HCT116 (cell line): ENCODE measurements around the gene FOXA2. TPM values are rescaled to one million over a fixed set of nuclear protein-coding genes. Genes with fewer than 3 reads are reported as not detected.

Experiments used
- ATAC-seq: fragments of 200-7000 bp; cut with Tn5 transposase; 2 replicates; pipeline ENCODE4 v1.9.1; 2020; ENCODE audit warnings: mild to moderate bottlenecking, moderate library complexity
- BruUV-seq: library from RNA; stranded (reverse); fragments of 400-500 nt; replicated peaks from 2 replicates; lab custom pipeline; 2021; lab: Mats Ljungman, UMichigan
- CTCF ChIA-PET: fragments of 300-600 bp; sonication (Branson Sonifier 250); formaldehyde crosslinking; loops from one replicate; lab custom pipeline; 2021; ENCODE audit warnings: antibody characterized with exemption; lab: Charles Lee
- POLR2A ChIA-PET: fragments of 300-600, 350-600 bp; sonication (Branson Sonifier 250); formaldehyde crosslinking; loops from one replicate; lab custom pipeline; 2021; ENCODE audit warnings: antibody characterized with exemption; lab: Charles Lee
- RAD21 ChIA-PET, 2 experiments: fragments of 300-600 bp; sonication (Branson Sonifier 250); formaldehyde crosslinking; loops; one replicate each; lab custom pipeline; 2023; ENCODE audit warnings: low total read pairs in 2 of 2; ENCODE audit not compliant: uncharacterized antibody in 2 of 2, unreplicated experiment in 2 of 2, low non-redundant PET in 1 of 2; lab: Charles Lee
- DNase-seq: peaks from one replicate; pipeline ENCODE4 v3.0.0-alpha.2; 2010; ENCODE audit warnings: low read depth, low spot score
- H2AFZ ChIP-seq: fragments of 200-600 bp; shearing (Covaris generic), sonication (generic); 2 replicates; pipeline ENCODE4 v1.6.1; 2017; ENCODE audit warnings: low read depth, mixed run types, mixed read lengths, antibody characterized with exemption, low read length; ENCODE audit not compliant: poor library complexity, severe bottlenecking
- H3K27ac ChIP-seq: 2 replicates; pipeline ENCODE4 v1.5.1; 2012; ENCODE audit warnings: low read depth, low read length
- H3K27me3 ChIP-seq: fragments of 200-600 bp; sonication (generic); 2 replicates; pipeline ENCODE4 v1.6.1; 2016; ENCODE audit warnings: mixed run types, low read length, mixed read lengths; ENCODE audit not compliant: insufficient read depth
- H3K36me3 ChIP-seq, 2 experiments: fragments of 200-500 bp in 1 of 2; fragments of 200-600 bp in 1 of 2; sonication (Bioruptor generic) in 1 of 2; sonication (generic) in 1 of 2; 2 replicates each; pipeline versions ENCODE4 v1.5.1 to v1.6.1; 2014 to 2016; ENCODE audit warnings: low read length in 2 of 2, inconsistent platforms in 1 of 2, mixed read lengths in 1 of 2, mixed run types in 1 of 2; ENCODE audit not compliant: insufficient read depth in 2 of 2, control insufficient read depth in 1 of 2
- H3K4me1 ChIP-seq, 2 experiments: fragments of 200-600 bp in 1 of 2; sonication (generic) in 1 of 2; 2 replicates each; pipeline versions ENCODE4 v1.5.1 to v1.6.1; 2012 to 2017; ENCODE audit warnings: low read length in 2 of 2, inconsistent platforms in 1 of 2, mild to moderate bottlenecking in 1 of 2, mixed read lengths in 1 of 2, mixed run types in 1 of 2, moderate library complexity in 1 of 2; ENCODE audit not compliant: insufficient read depth in 2 of 2, control insufficient read depth in 1 of 2
- H3K4me2 ChIP-seq: fragments of 200-600 bp; sonication (generic); 2 replicates; pipeline ENCODE4 v1.6.1; 2017; ENCODE audit warnings: mixed run types, low read length, mixed read lengths
- H3K4me3 ChIP-seq, 2 experiments: fragments of 200-600 bp in 1 of 2; sonication (generic) in 1 of 2; replicated peaks in 1 of 2; 2 replicates each; pipeline ENCODE4 v1.5.1; 2011 to 2016; ENCODE audit warnings: low read length in 2 of 2, control low read depth in 1 of 2, low read depth in 1 of 2, mild to moderate bottlenecking in 1 of 2, mixed read lengths in 1 of 2, mixed run types in 1 of 2
- H3K79me2 ChIP-seq: fragments of 200-600 bp; sonication (generic); 2 replicates; pipeline ENCODE4 v1.6.1; 2017; ENCODE audit warnings: mild to moderate bottlenecking, mixed run types, low read length, moderate library complexity, mixed read lengths; ENCODE audit not compliant: insufficient read depth
- H3K9ac ChIP-seq: fragments of 200-600 bp; sonication (generic); 2 replicates; pipeline ENCODE4 v1.6.1; 2016; ENCODE audit warnings: low read length, mixed read lengths
- H3K9me2 ChIP-seq: fragments of 200-600 bp; sonication (generic), shearing (Covaris generic); 2 replicates; pipeline ENCODE4 v1.6.1; 2017; ENCODE audit warnings: mixed run types, mild to moderate bottlenecking, moderate library complexity; ENCODE audit not compliant: insufficient read depth
- H3K9me3 ChIP-seq, 2 experiments: fragments of 200-500 bp in 1 of 2; fragments of 200-600 bp in 1 of 2; sonication (Bioruptor generic) in 1 of 2; sonication (generic) in 1 of 2; 2 replicates each; pipeline ENCODE4 v1.6.1; 2014 to 2017; ENCODE audit warnings: low read length in 2 of 2, mixed read lengths in 2 of 2, inconsistent platforms in 1 of 2, low read depth in 1 of 2, mild to moderate bottlenecking in 1 of 2, mixed run types in 1 of 2, moderate library complexity in 1 of 2; ENCODE audit not compliant: control insufficient read depth in 1 of 2, insufficient read depth in 1 of 2
- H4K20me1 ChIP-seq: fragments of 200-600 bp; sonication (generic), shearing (Covaris generic); 2 replicates; pipeline ENCODE4 v1.6.1; 2017; ENCODE audit warnings: mixed run types, mild to moderate bottlenecking, moderate library complexity; ENCODE audit not compliant: insufficient read depth
- CBX3 ChIP-seq: IDR thresholded peaks from 2 replicates; pipeline ENCODE4 v1.6.1; 2012; ENCODE audit warnings: low read depth
- EGR1 ChIP-seq: IDR thresholded peaks from 2 replicates; pipeline ENCODE4 v1.6.1; 2012; ENCODE audit warnings: low read depth
- EZH2 ChIP-seq: fragments of 200-600 bp; sonication (generic); IDR thresholded peaks from 2 replicates; pipeline ENCODE4 v1.6.1; 2017; ENCODE audit warnings: antibody characterized with exemption, mixed run types
- SRF ChIP-seq: IDR thresholded peaks from 2 replicates; pipeline ENCODE4 v1.6.1; 2012; ENCODE audit warnings: low read depth
- ZBTB33 ChIP-seq: IDR thresholded peaks from 2 replicates; pipeline ENCODE4 v1.6.1; 2011; ENCODE audit warnings: mild to moderate bottlenecking, low read length, moderate library complexity; ENCODE audit not compliant: insufficient replicate concordance; ENCODE audit errors: extremely low read depth
- ZNF274 ChIP-seq: fragments of 200-500 bp; sonication (Bioruptor generic); IDR thresholded peaks from 2 replicates; pipeline ENCODE4 v1.6.1; 2014; ENCODE audit warnings: mild to moderate bottlenecking, low read depth, low read length, inconsistent platforms
- intact Hi-C: fragments of 100-400 bp; cut with micrococcal nuclease; formaldehyde crosslinking; loops from 2 replicates; pipeline ENCODE4 v1.10.0; 2022
- total RNA-seq: library from RNA; stranded (reverse); gene quantifications from one replicate; pipeline ENCODE4 v1.2.1, GENCODE V29; 2021; ENCODE audit not compliant: unreplicated experiment
- TF ChIP-seq, protein P1 (sequence below): IDR thresholded peaks from 2 replicates; pipeline ENCODE4 v1.6.1; 2012
- TF ChIP-seq, protein P2 (sequence below), 3 experiments: fragments of 200-600 bp in 1 of 3; sonication (generic) in 1 of 3; IDR thresholded peaks in 2 of 3; conservative IDR thresholded peaks in 1 of 3; 2 replicates each; pipeline ENCODE4 v1.5.1; 2012 to 2017; ENCODE audit warnings: low read depth in 2 of 3, low read length in 2 of 3, antibody characterized with exemption in 1 of 3, borderline replicate concordance in 1 of 3, control low read depth in 1 of 3, mild to moderate bottlenecking in 1 of 3, mixed read lengths in 1 of 3, mixed run types in 1 of 3, moderate library complexity in 1 of 3; ENCODE audit not compliant: insufficient read depth in 1 of 3

The FOXA2 gene
- total RNA-seq, 1 experiment from 2014 or later: 0.10 TPM

- Histone ChIP-seq H3K4me2 (no peak overlapping the region), H3K9ac (no peak overlapping the region), H3K4me1 (no peaks in the 10 kb centered on the region), H3K79me2 (no peaks in the 10 kb centered on the region), H3K4me3 (no peak overlapping the region), H3K9me3 (no peaks in the 10 kb centered on the region), H3K27ac (no peak overlapping the region), H4K20me1 (no peaks in the 10 kb centered on the region), H2AFZ (no peak overlapping the region), H3K27me3 (peaks cover 18% of the 10 kb centered on the region), H3K9me2 (no peaks in the 10 kb centered on the region), H3K36me3 (no peaks in the 10 kb centered on the region)
- ChIA-PET CTCF (no interaction called here), POLR2A (no interaction called here), RAD21 (no interaction called here)
- no peak for TF ChIP-seq ZBTB33
- TF ChIP-seq CBX3: no peak
- TF ChIP-seq, protein P1, sequence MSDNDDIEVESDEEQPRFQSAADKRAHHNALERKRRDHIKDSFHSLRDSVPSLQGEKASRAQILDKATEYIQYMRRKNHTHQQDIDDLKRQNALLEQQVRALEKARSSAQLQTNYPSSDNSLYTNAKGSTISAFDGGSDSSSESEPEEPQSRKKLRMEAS: no peak
- no peak for TF ChIP-seq EZH2
- TF ChIP-seq ZNF274: no peak
- TF ChIP-seq EGR1: no peak
- TF ChIP-seq SRF: no peak
- TF ChIP-seq, protein P2, sequence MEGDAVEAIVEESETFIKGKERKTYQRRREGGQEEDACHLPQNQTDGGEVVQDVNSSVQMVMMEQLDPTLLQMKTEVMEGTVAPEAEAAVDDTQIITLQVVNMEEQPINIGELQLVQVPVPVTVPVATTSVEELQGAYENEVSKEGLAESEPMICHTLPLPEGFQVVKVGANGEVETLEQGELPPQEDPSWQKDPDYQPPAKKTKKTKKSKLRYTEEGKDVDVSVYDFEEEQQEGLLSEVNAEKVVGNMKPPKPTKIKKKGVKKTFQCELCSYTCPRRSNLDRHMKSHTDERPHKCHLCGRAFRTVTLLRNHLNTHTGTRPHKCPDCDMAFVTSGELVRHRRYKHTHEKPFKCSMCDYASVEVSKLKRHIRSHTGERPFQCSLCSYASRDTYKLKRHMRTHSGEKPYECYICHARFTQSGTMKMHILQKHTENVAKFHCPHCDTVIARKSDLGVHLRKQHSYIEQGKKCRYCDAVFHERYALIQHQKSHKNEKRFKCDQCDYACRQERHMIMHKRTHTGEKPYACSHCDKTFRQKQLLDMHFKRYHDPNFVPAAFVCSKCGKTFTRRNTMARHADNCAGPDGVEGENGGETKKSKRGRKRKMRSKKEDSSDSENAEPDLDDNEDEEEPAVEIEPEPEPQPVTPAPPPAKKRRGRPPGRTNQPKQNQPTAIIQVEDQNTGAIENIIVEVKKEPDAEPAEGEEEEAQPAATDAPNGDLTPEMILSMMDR (IDR thresholded peaks at IDR 0.05 in 2 of 3, conservative IDR thresholded peaks at IDR 0.05 in 1 of 3; ENCODE audit: borderline replicate concordance in 1 of 3, insufficient read depth in 1 of 3, low read depth in 2 of 3, low read length in 2 of 3): no peak
- intact Hi-C loops: no loop called here
- no TSS peak for BruUV-seq
- DNase-seq (no peak), ATAC-seq (no peak)
Measured at GRCh38 chr20:22546344-22546743, 38.0 kb downstream of the FOXA2 start.
